GM21786 (cell line): ENCODE data around the gene TIPARP.
A peak's percentile ranks its signal among the peaks of the same experiment; 100 is the strongest.

Experiments
- ATAC-seq: cut with Tn5 transposase; IDR thresholded peaks from one replicate; pipeline ENCODE4 v1.9.1; 2021; ENCODE audit not compliant: unreplicated experiment

TIPARP gene

GRCh38 chr3:156674046-156674910 lies at the start of gene TIPARP:
TSS of gene TIPARP (plus strand) at chr3:156674590. CDS start at chr3:156677698, 3,108 bp downstream.
- ATAC-seq, result peak; percentile 82

GRCh38 chr3:156626104-156626503 lies 48.3 kb upstream of the TIPARP start:
- ATAC-seq, result no peak

- ATAC-seq, result no peak
Measured at GRCh38 chr3:156627946-156628569, 46.3 kb upstream of the TIPARP start.

- ATAC-seq, result no peak
Measured at GRCh38 chr3:156628836-156629618, 45.4 kb upstream of the TIPARP start.

DNA sequence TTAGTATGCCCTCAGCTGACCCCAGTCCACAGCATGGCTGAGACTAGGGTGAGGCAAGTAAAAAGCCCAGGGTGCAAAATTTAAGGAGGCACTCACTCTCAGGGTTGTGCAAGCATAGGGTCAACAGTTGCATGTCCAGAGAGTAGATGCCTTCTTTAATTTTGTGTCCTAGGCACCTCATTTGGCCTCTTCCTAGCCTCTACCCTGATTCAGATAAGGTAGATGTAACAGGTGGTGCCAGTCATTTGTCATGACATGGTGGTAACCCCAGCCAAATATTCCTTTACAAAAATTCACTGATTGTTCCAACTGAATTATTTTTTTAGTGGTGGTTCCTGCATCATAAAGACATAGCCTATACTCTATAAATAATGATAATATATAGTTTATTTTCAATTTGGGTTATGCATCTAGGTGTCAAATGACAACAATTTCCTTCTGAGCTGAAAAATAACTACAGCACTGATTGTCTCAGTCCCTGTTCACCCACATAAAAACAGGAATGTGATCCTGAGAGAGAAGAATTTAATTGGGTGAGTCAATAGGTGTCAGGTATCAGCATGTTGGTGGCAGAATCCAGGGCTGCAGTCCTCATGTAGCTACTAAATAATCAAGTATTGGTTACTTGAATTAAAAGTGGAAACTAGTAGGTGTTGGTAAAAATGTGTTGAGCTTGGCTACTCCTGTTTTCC lies 44.2 kb upstream of the TIPARP start:
- no peak for ATAC-seq

GRCh38 chr3:156630773-156631093 lies 43.7 kb upstream of the TIPARP start:
- no peak for ATAC-seq

DNA sequence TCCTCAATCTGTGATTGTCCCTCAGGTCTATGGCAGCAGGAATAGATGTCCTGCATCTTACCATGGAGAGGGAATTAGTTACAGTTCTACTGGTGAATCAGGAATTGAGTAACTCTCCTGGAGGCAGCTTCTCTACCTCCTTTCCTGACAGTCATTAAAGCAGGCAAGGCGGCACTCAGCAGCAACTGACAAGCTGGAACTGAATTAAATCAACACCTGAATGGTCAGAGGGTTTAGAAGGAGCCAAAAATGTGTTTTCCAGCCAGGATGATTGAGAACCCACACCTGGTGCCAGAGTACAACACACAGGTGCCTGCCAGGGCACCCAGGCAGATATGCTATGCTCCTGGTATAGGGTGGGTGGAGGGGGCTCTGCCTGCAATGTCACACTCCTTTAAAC lies 43.1 kb upstream of the TIPARP start:
- no peak for ATAC-seq

DNA sequence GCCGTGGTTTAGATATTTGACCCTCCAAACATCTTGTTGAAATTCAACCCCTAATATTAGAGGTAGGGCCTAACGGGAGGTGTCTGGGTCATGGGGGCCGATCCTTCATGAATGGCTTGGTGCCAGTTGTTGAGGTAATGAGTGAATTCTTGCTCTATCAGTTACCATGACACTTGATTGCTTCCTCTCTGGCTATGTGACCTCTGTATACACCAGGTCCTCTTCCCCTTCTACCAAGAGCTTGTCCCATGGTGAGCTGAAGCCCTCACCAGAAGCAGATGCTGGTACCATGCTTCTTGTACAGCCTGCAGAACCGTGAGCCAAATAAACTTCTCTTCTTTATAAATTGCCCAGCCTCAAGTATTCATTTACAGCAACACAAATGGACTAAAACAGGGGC lies 41.8 kb upstream of the TIPARP start:
- ATAC-seq, result no peak

GRCh38 chr3:156633335-156633734 lies 41.1 kb upstream of the TIPARP start:
- ATAC-seq, result no peak

GRCh38 chr3:156635034-156635433 lies 39.4 kb upstream of the TIPARP start:
- ATAC-seq, result no peak

DNA sequence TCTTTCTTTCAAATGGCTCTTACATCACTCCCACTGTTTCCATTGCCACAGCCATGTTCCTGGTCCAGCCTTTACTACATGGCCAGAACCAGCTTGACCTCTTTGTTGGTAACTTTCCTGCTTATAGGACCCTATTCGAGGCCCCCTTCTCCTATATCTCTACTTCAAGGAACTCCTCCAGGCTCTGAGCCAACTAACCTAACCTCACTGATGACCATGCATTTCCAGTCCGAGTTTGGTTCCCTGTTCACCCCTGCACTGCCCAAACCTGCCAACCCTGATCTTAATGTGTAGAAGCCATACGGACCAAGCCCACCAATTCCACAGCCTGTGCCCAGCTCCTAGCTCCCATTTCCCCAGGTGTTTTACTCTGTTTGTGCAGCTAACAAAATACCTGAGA lies 38.4 kb upstream of the TIPARP start:
- ATAC-seq, result no peak

DNA sequence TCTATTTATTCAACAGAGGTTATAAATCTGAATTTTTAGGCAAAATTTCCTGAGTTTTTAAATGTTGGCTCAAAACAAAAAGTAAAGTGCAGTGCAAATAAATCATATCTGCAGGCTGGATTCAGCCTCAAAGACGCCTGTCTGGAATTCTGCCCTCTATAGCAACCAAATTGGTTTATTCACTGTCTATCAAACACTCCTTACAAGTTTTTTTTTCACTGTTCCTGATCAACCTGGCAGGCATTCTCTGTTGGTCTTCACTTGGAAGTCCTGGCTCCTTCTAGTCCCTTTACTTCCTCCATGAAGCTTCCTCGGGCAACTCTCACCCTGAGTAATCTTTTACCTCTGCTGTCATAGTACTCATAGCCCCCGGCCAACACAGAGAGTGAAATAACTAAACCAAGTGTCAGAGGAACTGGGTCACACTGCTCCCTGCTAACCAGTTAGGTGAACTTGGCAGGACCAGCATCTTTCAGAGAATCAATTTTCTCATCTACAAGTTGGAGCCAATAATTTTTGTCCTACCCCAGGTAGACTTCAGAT lies 36.8 kb upstream of the TIPARP start:
- no peak for ATAC-seq

- ATAC-seq, result no peak
Measured at GRCh38 chr3:156638271-156638670, 36.1 kb upstream of the TIPARP start.

- no peak for ATAC-seq
Measured at GRCh38 chr3:156639414-156640023, 34.9 kb upstream of the TIPARP start.

- ATAC-seq, result no peak
Measured at GRCh38 chr3:156641618-156641975, 32.8 kb upstream of the TIPARP start.

GRCh38 chr3:156642750-156643728 lies 31.4 kb upstream of the TIPARP start:
- ATAC-seq, result peak; percentile 28

GRCh38 chr3:156643729-156644389 lies 30.5 kb upstream of the TIPARP start:
- peak; percentile 86 for ATAC-seq

GRCh38 chr3:156644958-156645357 lies 29.4 kb upstream of the TIPARP start:
- no peak for ATAC-seq

GRCh38 chr3:156646958-156647357 lies 27.4 kb upstream of the TIPARP start:
- ATAC-seq, result no peak
